ENCODE measurements around the gene EIF1AX. TPM values are rescaled to one million over a fixed set of nuclear protein-coding genes. Genes with fewer than 3 reads are reported as not detected.

The EIF1AX gene
- total RNA-seq, 1 experiment from 2014 or later, result 209 TPM

- CTCF ChIA-PET, result interaction anchor here (0.6 to 1.1 kb wide), 3 partner anchors 56 to 557 kb away, joined by 3 to 5 read pairs (median 3); no protein-coding TSS in a partner anchor
- no peaks in the 10 kb centered on the region for H3K4me1 Mint-ChIP-seq (ENCODE audit: insufficient read depth, unreplicated experiment)
- no peaks in the 10 kb centered on the region for H3K36me3 Mint-ChIP-seq (ENCODE audit: insufficient read depth, unreplicated experiment)
- peaks cover 50% of the 10 kb centered on the region for H3K27me3 Mint-ChIP-seq (ENCODE audit: insufficient read depth, unreplicated experiment)
- H3K9me3 Mint-ChIP-seq (ENCODE audit: unreplicated experiment), result no peaks in the 10 kb centered on the region
- POLR2A ChIA-PET, result interaction anchor here (0.6 to 0.7 kb wide), 3 partner anchors 29 to 34 kb away, joined by 3 read pairs; no protein-coding TSS in a partner anchor
- H3K27ac Mint-ChIP-seq (ENCODE audit: low read depth, unreplicated experiment), result no peak overlapping the region
- DNase-seq (ENCODE audit: unreplicated experiment), result no peak
- intact Hi-C loops (cut with micrococcal nuclease), result no loop called here
- BruUV-seq (replicated peaks), result no TSS peak
- H3K4me3 Mint-ChIP-seq (ENCODE audit: unreplicated experiment), result no peak overlapping the region
- TF ChIP-seq CTCF (IDR thresholded peaks at IDR 0.05; ENCODE audit: unreplicated experiment), result no peak
Observed at GRCh38 chrX:20089845-20090244, 51.8 kb downstream of the EIF1AX start.

- Mint-ChIP-seq H3K9me3 (ENCODE audit: unreplicated experiment) (no peaks in the 10 kb centered on the region), H3K27ac (ENCODE audit: low read depth, unreplicated experiment) (no peak overlapping the region), H3K27me3 (ENCODE audit: insufficient read depth, unreplicated experiment) (peaks cover 32% of the 10 kb centered on the region), H3K4me1 (ENCODE audit: insufficient read depth, unreplicated experiment) (no peaks in the 10 kb centered on the region), H3K36me3 (ENCODE audit: insufficient read depth, unreplicated experiment) (no peaks in the 10 kb centered on the region), H3K4me3 (ENCODE audit: unreplicated experiment) (no peak overlapping the region)
- BruUV-seq (replicated peaks), result no TSS peak
- CTCF ChIA-PET, result interaction anchor here (1.1 to 6.2 kb wide), 2 partner anchors 11 kb away, joined by 3 to 27 read pairs; no protein-coding TSS in a partner anchor
- POLR2A ChIA-PET, result interaction anchor here (1.1 to 1.6 kb wide), 2 partner anchors 12 to 38 kb away, joined by 5 to 6 read pairs; no protein-coding TSS in a partner anchor
- no peak for TF ChIP-seq CTCF (IDR thresholded peaks at IDR 0.05; ENCODE audit: unreplicated experiment)
- intact Hi-C loops (cut with micrococcal nuclease), result no loop called here
- DNase-seq (ENCODE audit: unreplicated experiment), result no peak
Observed at GRCh38 chrX:20080277-20080676, 61.4 kb downstream of the EIF1AX start.

Other genes starting within 250 kb of the EIF1AX start
- 8.6 and 9.6 TPM in 2 replicates for gene BCLAF3, start 150.8 kb downstream of the EIF1AX start, total RNA-seq (2022)
- gene MAP7D2, start 24.9 kb downstream of the EIF1AX start, total RNA-seq (2022), result 0.19 TPM in 1 of 2 replicates, not detected in the other
- gene RPS6KA3, start 125.1 kb upstream of the EIF1AX start, total RNA-seq (2022), result 31.9 and 42.4 TPM in 2 replicates

All from MCF 10A (cell line).